HepG2 (cell line): ENCODE results near the gene XXYLT1. TPM values are rescaled to one million over a fixed set of nuclear protein-coding genes. Genes with fewer than 3 reads are reported as not detected.

Experiments used
- ATAC-seq: fragments of 200-7000 bp; cut with Tn5 transposase; 3 replicates; pipeline ENCODE4 v1.9.1; 2020; ENCODE audit warnings: mild to moderate bottlenecking, moderate library complexity
- BruUV-seq: library from RNA; stranded (reverse); fragments of 400-500 nt; replicated peaks from 2 replicates; lab custom pipeline; 2021; lab: Mats Ljungman, UMichigan
- CTCF ChIA-PET: fragments of 300-600 bp; formaldehyde crosslinking; extraction: SDS; loops from one replicate; lab custom pipeline; 2021; ENCODE audit warnings: low total read pairs, inconsistent platforms, low intra/inter-chr PET ratio; lab: Yijun Ruan, JAX
- POLR2A ChIA-PET: fragments of 350-600 bp; sonication (Branson Sonifier 250); formaldehyde crosslinking; loops from one replicate; lab custom pipeline; 2020; ENCODE audit warnings: antibody characterized with exemption, inconsistent platforms; lab: Yijun Ruan, JAX
- DNase-seq: peaks from one replicate; pipeline ENCODE4 v3.0.0-alpha.2; 2015; ENCODE audit warnings: low spot score
- FAIRE-seq: peaks from 3 replicates; lab custom pipeline; 2011; peaks lifted over from hg19 to GRCh38; lab: Jason Lieb, UNC
- H2AFZ ChIP-seq: one replicate; pipeline ENCODE4 v1.6.1; 2011; ENCODE audit warnings: low read length, inconsistent platforms
- H3K27ac ChIP-seq: fragments of 300-600 bp; 3 replicates; pipeline ENCODE4 v1.8.0; 2011; ENCODE audit warnings: mixed run types, mild to moderate bottlenecking, mixed read lengths, low read length, inconsistent platforms; ENCODE audit not compliant: insufficient read depth; ENCODE audit errors: extremely low read length
- H3K27me3 ChIP-seq, 2 experiments: fragments of 200-600 bp in 1 of 2; 2 replicates in 1 of 2; 3 replicates in 1 of 2; pipeline versions ENCODE4 v1.6.0 to v1.8.0; 2011; ENCODE audit warnings: low read length in 2 of 2, mild to moderate bottlenecking in 2 of 2, moderate library complexity in 2 of 2, inconsistent platforms in 1 of 2; ENCODE audit not compliant: insufficient read depth in 2 of 2, control insufficient read depth in 1 of 2
- H3K36me3 ChIP-seq, 2 experiments: fragments of 200-600 bp in 1 of 2; replicated peaks in 1 of 2; 2 replicates in 1 of 2; 3 replicates in 1 of 2; pipeline versions ENCODE4 v1.5.1 to v1.8.0; 2011; ENCODE audit warnings: low read length in 2 of 2, inconsistent platforms in 1 of 2; ENCODE audit not compliant: insufficient read depth in 2 of 2, control insufficient read depth in 1 of 2
- H3K4me1 ChIP-seq: 2 replicates; pipeline ENCODE4 v1.5.1; 2012; ENCODE audit warnings: low read length, inconsistent platforms; ENCODE audit not compliant: insufficient read depth
- H3K4me2 ChIP-seq: 2 replicates; pipeline ENCODE4 v1.6.0; 2011; ENCODE audit warnings: low read depth, low read length, inconsistent platforms
- H3K4me3 ChIP-seq, 3 experiments: fragments of 200-600 bp in 1 of 3; sonication (generic), shearing (Covaris generic) in 1 of 3; replicated peaks in 1 of 3; 2 replicates each; pipeline ENCODE4 v1.5.1; 2011 to 2016; ENCODE audit warnings: low read length in 3 of 3, inconsistent platforms in 2 of 3, low read depth in 2 of 3, mild to moderate bottlenecking in 2 of 3, control low read depth in 1 of 3, mixed read lengths in 1 of 3; ENCODE audit not compliant: insufficient read depth in 1 of 3
- H3K79me2 ChIP-seq: one replicate; pipeline ENCODE4 v1.6.1; 2011; ENCODE audit warnings: low read length, inconsistent platforms; ENCODE audit not compliant: insufficient read depth
- H3K9ac ChIP-seq: 2 replicates; pipeline ENCODE4 v1.6.0; 2011; ENCODE audit warnings: mild to moderate bottlenecking, low read depth, low read length, inconsistent platforms; ENCODE audit not compliant: insufficient read depth
- H3K9me3 ChIP-seq: 2 replicates; pipeline ENCODE4 v1.5.1; 2012; ENCODE audit warnings: mild to moderate bottlenecking, low read length
- H4K20me1 ChIP-seq: 2 replicates; pipeline ENCODE4 v1.6.0; 2011; ENCODE audit warnings: inconsistent platforms, mild to moderate bottlenecking, low read length, moderate library complexity; ENCODE audit not compliant: insufficient read depth
- CEBPG ChIP-seq: IDR thresholded peaks from 2 replicates; pipeline ENCODE4 v1.6.1; 2016
- KDM5A ChIP-seq: fragments of 200-600 bp; sonication (generic); IDR thresholded peaks from 2 replicates; pipeline ENCODE4 v1.7.0; 2018; ENCODE audit warnings: antibody characterized with exemption, mild to moderate bottlenecking, low read length, borderline replicate concordance
- MNT ChIP-seq: fragments of 450-650 bp; IDR thresholded peaks from 2 replicates; pipeline ENCODE4 v1.6.1; 2016
- SIX4 ChIP-seq: sonication (generic); formaldehyde crosslinking; IDR thresholded peaks from 2 replicates; pipeline ENCODE4 v1.4.0; 2020; ENCODE audit warnings: missing genetic modification reagents
- TCF7L2 ChIP-seq: IDR thresholded peaks from 2 replicates; pipeline ENCODE4 v1.6.1; 2011; ENCODE audit warnings: mild to moderate bottlenecking, low read depth, low read length, moderate library complexity
- ZNF280B ChIP-seq: sonication (generic); formaldehyde crosslinking; IDR thresholded peaks from 2 replicates; pipeline ENCODE4 v1.5.0; 2020; ENCODE audit warnings: missing genetic modification reagents, mild to moderate bottlenecking, borderline replicate concordance
- ZNF451 ChIP-seq: sonication (generic); formaldehyde crosslinking; IDR thresholded peaks from 2 replicates; pipeline ENCODE4 v1.5.0; 2020; ENCODE audit warnings: mild to moderate bottlenecking, missing genetic modification reagents
- ZNF629 ChIP-seq: sonication (generic); formaldehyde crosslinking; conservative IDR thresholded peaks from 2 replicates; pipeline ENCODE4 v1.5.0; 2020; ENCODE audit warnings: missing genetic modification reagents
- ZNF737 ChIP-seq: sonication (generic); formaldehyde crosslinking; IDR thresholded peaks from 2 replicates; pipeline ENCODE4 v1.5.0; 2020; ENCODE audit warnings: missing genetic modification reagents, mild to moderate bottlenecking, borderline replicate concordance
- ZNF780A ChIP-seq: sonication (generic); formaldehyde crosslinking; IDR thresholded peaks from 2 replicates; pipeline ENCODE4 v1.8.0; 2022; ENCODE audit warnings: mild to moderate bottlenecking, missing genetic modification reagents, moderate library complexity
- WGBS: methylation state at CpG from one replicate; pipeline ENCODE4 v1.1.6; 2017; ENCODE audit warnings: low lambda C conversion rate; 5-methylcytosine and 5-hydroxymethylcytosine counted together
- in situ Hi-C: cut with HindIII; loops from 2 replicates; pipeline ENCODE4 v1.10.0; 2017; ENCODE audit warnings: low pct_unique_long_range_greater_than_20kb; ENCODE audit not compliant: extremely low pct_ligation_motif_present
- intact Hi-C: fragments of 100-400 bp; cut with micrococcal nuclease; formaldehyde crosslinking; loops from one replicate; pipeline ENCODE4 v1.10.0; 2022; ENCODE audit not compliant: unreplicated experiment
- polyA plus RNA-seq, 8 experiments: library from polyadenylated mRNA; depleted of rRNA in 3 of 8; stranded (reverse) in 7 of 8; unstranded in 1 of 8; fragments of >200 nt; fragmentation: Illumina TruSeq in 4 of 8; extraction: Trizol in 4 of 8; gene quantifications; 2 replicates each; pipeline versions ENCODE4 v1.2.1 to v1.2.3, GENCODE V29; 2011 to 2016; ENCODE audit warnings: low read depth in 4 of 8, missing spikeins in 1 of 8, mixed read lengths in 1 of 8; ENCODE audit not compliant: insufficient read depth in 1 of 8
- total RNA-seq, 5 experiments: library from RNA; depleted of rRNA; stranded (reverse); fragments of >200 nt; fragmentation: Illumina TruSeq; extraction: Trizol; gene quantifications; 2 replicates each; pipeline ENCODE4 v1.2.3, GENCODE V29; 2016; ENCODE audit warnings: low read depth in 1 of 5
- TF ChIP-seq, protein P1 (sequence below): sonication (generic); formaldehyde crosslinking; IDR thresholded peaks from 2 replicates; pipeline ENCODE4 v1.4.0; 2020; ENCODE audit warnings: mild to moderate bottlenecking, low read depth, missing genetic modification reagents
- TF ChIP-seq, protein P2 (sequence below): sonication (generic); formaldehyde crosslinking; IDR thresholded peaks from 2 replicates; pipeline ENCODE4 v1.8.0; 2022; ENCODE audit warnings: mild to moderate bottlenecking, missing genetic modification reagents, borderline replicate concordance

The XXYLT1 gene
- total and polyA plus RNA-seq, 2 of the 13 experiments (the other 11 are each of a cell fraction or from before 2014, with no cell fraction given) = 17.7 to 19.0 TPM

DNA sequence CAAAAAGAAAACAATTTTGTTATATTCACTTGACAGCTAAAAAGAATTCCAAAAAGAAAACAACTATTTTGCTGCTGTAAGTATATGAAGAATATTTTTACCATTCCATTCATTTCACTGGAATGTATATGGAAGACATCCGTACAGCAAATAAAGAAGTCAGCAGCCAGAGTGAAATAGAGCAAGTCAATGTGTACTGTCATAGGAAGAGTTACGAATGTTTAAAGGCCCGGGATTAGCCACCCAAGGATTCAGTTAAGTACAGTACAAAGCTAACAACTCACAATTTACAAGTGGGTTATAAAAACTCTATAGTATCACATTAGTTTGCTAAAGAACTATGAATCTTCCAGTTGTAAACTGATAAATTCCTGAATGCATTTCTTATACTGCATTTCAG, 14.4 kb upstream of the XXYLT1 start:
- in situ Hi-C loops = no loop called here

More for the DNA sequence above, 14.4 kb upstream of the XXYLT1 start:
- Histone ChIP-seq H3K27me3 (no peaks in the 10 kb centered on the region), H3K79me2 (no peaks in the 10 kb centered on the region), H3K4me3 (no peak overlapping the region), H3K9ac (no peak overlapping the region), H3K36me3 (peaks cover 2 to 4% of the 10 kb centered on the region in 2 experiments; a peak in 2 of 5 replicates), H3K27ac (no peak overlapping the region), H3K4me2 (no peak overlapping the region), H3K4me1 (peaks cover 9% of the 10 kb centered on the region; the same call in 1 of the 2 replicates), H4K20me1 (no peaks in the 10 kb centered on the region), H2AFZ (no peak overlapping the region), H3K9me3 (no peaks in the 10 kb centered on the region)
- WGBS = 94% methylated on average over 3 of the region's 3 CpGs
- no TSS peak for BruUV-seq
- CTCF ChIA-PET = no interaction called here
- no peak for TF ChIP-seq ZNF451 (CRISPR knock-in tag)
- no peak for TF ChIP-seq ZNF280B (CRISPR knock-in tag)
- no peak for TF ChIP-seq ZNF737 (CRISPR knock-in tag)
- TF ChIP-seq SIX4 (CRISPR knock-in tag) = no peak
- TF ChIP-seq, protein P1, sequence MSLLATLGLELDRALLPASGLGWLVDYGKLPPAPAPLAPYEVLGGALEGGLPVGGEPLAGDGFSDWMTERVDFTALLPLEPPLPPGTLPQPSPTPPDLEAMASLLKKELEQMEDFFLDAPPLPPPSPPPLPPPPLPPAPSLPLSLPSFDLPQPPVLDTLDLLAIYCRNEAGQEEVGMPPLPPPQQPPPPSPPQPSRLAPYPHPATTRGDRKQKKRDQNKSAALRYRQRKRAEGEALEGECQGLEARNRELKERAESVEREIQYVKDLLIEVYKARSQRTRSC (CRISPR knock-in tag) = no peak
- no peak for TF ChIP-seq TCF7L2
- no peak for TF ChIP-seq ZNF780A
- TF ChIP-seq KDM5A = no peak
- TF ChIP-seq, protein P2, sequence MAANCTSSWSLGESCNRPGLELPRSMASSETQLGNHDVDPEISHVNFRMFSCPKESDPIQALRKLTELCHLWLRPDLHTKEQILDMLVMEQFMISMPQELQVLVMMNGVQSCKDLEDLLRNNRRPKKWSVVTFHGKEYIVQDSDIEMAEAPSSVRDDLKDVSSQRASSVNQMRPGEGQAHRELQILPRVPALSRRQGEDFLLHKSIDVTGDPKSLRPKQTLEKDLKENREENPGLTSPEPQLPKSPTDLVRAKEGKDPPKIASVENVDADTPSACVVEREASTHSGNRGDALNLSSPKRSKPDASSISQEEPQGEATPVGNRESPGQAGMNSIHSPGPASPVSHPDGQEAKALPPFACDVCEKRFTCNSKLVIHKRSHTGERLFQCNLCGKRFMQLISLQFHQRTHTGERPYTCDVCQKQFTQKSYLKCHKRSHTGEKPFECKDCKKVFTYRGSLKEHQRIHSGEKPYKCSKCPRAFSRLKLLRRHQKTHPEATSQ (CRISPR knock-in tag) = no peak
- no peak for TF ChIP-seq CEBPG (CRISPR knock-in tag)
- TF ChIP-seq ZNF629 (CRISPR knock-in tag) = no peak
- no peak for TF ChIP-seq MNT
- ATAC-seq (no peak), FAIRE-seq (no peak), DNase-seq (no peak)
- intact Hi-C loops = no loop called here
- POLR2A ChIA-PET = no interaction called here
